ENCODE measurements around the gene HEG1. TPM values are rescaled to one million over a fixed set of nuclear protein-coding genes. Genes with fewer than 3 reads are reported as not detected.

Gene HEG1
- total RNA-seq, 2 donors from 2014 or later: 9.8 to 13.9 TPM

DNA sequence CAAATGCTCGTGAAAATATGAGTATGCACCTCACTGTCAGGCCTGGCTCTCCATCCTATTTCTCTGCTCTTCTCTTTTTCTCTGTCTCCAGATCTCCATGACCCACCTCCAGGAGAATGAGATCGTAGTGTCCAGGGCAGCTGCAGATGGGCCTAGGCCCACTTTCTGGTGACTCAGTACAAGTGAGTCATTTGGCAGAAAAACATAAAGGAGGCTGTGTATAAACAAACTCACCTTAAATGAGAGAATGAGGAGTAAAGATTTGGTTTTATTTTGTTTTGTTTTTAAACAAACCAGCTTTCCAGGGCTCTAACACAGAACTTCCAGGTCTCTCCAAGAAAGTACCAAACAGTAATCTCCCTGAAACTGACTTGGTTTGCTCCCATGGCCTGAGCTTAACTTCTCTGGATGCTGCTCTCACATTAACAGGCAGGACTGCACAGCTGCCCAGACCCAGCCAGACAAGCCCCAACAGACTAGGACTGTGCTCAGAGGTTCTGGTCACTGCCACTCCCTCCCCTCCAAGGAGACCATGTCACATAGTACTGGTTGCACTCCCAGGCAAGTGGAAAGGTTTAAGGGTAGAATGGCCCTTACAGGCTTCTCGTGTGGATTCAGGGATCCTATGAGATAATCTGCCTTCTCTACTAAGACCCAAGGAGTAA, 1.5 kb upstream of the HEG1 start:
- DNase-seq (ENCODE audit: low spot score in 2 of 2) (no peak), ATAC-seq (no peak)
- Mint-ChIP-seq H3K9me3 (no peaks in the 10 kb centered on the region), H3K36me3 (peaks cover 5 to 14% of the 10 kb centered on the region in 2 donors), H3K27ac (no peak overlapping the region)

- ATAC-seq (peak in 1 of 2 donors; percentile 10), DNase-seq (ENCODE audit: low spot score in 2 of 2) (peak in 1 of 2 donors; percentile 33)
These were observed 375 bp downstream of the HEG1 start for GRCh38 chr3:125055331-125055912.

DNA sequence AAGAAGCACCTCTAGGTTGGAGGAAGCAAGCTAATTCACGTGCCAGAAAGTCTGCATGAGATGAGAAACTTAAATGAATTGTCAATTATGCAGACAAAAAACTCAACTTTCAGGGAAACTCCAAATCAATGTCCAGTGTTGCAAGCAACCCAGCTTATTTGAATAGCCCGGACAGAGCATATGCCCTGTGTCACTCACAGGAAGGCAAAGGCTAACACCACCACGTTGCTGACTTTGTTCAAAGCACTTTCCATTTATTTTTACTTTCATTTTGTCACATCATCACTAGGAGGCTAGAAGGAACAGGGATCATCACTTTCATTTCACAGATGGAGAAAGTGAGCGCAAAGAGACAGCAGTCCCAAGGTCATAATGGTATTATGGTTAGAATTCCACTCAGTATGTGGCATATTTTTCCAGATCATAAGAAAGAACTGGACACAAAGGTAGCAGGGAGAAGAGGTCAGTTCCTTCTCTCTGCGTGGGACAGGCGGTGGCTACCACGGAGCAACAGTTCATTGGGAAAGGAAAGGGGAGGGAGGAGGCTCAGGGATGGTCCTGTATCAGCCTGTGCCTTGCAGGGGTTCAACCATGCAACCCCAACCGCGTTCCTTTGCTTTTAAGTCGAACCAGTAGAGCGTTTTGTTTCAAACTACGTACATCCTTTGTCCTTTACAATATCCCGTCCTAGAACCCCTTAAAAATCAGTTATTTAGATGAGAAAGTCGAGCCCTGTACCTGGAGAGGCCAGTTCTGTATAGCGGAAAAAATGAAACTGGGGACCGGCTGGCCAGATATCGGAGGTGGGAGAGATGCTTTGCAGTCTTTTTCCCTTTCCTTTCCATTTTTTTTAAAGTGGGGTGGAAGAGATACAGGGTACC, 1.1 kb downstream of the HEG1 start:
- H3K9me3 Mint-ChIP-seq: no peaks in the 10 kb centered on the region
- H3K27ac Mint-ChIP-seq: peak overlapping the region; percentile 70 to 80
- peak in 1 of 2 donors; percentile 36 for ATAC-seq
- H3K36me3 Mint-ChIP-seq: peaks cover 13 to 19% of the 10 kb centered on the region in 2 donors
- DNase-seq (ENCODE audit: low spot score in 2 of 2): no peak

More at GRCh38 chr3:125055331-125055912, 375 bp downstream of the HEG1 start:
- H3K9me3 Mint-ChIP-seq: no peaks in the 10 kb centered on the region
- peak overlapping the region; percentile 70 to 80 for H3K27ac Mint-ChIP-seq
- peaks cover 10 to 18% of the 10 kb centered on the region in 2 donors for H3K36me3 Mint-ChIP-seq

DNA sequence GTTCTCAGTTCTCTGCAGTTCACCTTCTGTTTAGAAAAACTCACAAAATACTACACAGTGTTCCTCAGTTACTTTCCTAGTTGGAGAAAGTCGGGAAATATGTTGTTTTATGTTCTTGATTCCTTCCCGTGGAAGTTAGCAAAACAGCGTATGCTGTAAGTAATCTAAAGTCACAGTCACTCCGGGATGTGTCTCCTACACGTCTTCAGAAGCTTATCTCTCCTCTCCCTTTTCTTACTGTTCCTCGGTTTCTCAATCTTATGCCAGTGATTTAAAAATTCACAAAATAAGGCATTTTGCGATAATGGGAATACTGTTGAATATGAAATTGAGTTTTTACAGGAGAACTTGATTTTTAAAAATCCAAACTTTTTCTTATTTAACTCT, 1.7 kb downstream of the HEG1 start:
- H3K9me3 Mint-ChIP-seq: no peaks in the 10 kb centered on the region
- peak overlapping the region in 1 of 2 donors; percentile 80 for H3K27ac Mint-ChIP-seq
- ATAC-seq (no peak), DNase-seq (ENCODE audit: low spot score in 2 of 2) (no peak)
- peaks cover 18 to 19% of the 10 kb centered on the region in 2 donors for H3K36me3 Mint-ChIP-seq

- H3K36me3 Mint-ChIP-seq: peaks cover 18 to 19% of the 10 kb centered on the region in 2 donors
- ATAC-seq: no peak
- no peaks in the 10 kb centered on the region for H3K9me3 Mint-ChIP-seq
- H3K27ac Mint-ChIP-seq: no peak overlapping the region
- no peak for DNase-seq (ENCODE audit: low spot score in 2 of 2)
These were observed 2.5 kb downstream of the HEG1 start for GRCh38 chr3:125053304-125053699.

DNA sequence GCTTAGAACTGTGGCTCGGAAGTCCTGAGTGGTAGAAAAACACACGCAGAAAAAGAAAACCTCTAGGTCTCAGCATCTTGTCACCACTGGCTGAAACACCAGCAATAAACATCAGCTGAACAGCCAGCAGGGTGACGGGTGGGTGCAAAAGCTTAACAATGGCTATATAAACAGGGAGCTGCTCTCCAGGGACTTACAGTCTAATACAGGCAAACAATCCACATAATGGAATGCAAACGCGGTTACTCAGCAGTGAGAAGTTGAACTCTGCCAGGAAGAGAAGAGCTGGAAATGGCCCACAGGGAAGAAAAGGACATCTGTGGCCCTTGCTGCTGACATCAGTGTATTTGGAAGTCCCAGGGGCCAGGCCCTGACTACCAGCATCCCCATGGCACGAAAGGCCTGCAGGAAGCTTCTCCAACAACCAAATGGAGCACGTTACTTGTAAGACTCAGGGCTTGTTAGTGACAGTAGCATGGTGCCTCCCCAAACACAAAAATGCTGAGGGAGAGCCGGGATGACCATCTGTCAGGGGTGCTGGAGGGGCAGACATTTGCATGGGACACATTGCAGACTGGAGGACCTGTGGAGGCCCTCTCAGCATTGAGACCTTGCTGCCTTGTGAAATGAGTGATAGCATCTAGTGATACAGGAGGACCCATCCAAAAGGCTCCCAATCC, 3.0 kb downstream of the HEG1 start:
- H3K27ac Mint-ChIP-seq: peak overlapping the region in 1 of 2 donors; percentile 17
- DNase-seq (ENCODE audit: low spot score in 2 of 2): no peak
- no peaks in the 10 kb centered on the region for H3K9me3 Mint-ChIP-seq
- H3K36me3 Mint-ChIP-seq: peaks cover 18 to 19% of the 10 kb centered on the region in 2 donors
- no peak for ATAC-seq

DNA sequence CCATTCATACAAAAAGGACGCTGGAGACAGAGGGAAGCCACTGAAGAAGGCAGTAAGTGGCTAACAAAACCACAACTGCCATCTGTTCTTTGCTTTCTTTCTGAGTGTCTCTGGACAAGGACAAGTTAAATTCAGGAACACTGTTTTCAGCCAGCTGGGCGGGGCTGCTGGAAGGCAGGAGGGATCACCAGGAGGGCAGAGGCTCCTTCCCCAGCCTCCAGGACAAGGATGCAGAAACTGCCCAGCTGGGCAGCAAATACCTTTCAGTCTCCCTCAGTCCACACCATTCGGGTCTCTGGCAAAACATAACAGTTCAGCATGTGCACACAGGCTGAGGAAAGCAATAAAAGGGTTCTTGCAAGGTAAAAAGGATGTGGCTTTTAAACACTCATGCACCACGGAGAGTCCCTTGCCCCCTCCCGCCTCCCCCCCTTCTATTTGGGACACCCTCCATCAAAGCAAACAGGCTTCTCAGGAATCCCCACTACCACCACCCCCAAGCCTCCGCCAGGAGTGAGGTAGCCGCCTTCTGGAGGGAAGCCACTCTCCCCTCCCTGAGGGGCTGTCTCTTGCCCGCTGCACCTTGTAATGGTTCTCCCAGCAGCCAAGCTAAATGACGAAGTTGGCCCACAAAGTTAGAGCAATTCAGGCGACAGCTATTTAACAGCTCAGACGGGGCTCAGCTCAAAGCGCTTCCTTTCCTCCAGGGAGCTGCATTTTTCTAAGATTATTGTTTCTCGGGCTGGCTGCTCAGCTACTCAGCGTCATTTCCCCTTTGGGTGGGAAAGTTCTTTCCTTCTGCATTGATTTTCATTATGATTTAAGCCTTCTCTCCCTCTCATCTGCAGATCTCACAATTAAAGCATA, 3.8 kb downstream of the HEG1 start:
- Mint-ChIP-seq H3K9me3 (no peaks in the 10 kb centered on the region), H3K27ac (peak overlapping the region in 1 of 2 donors; percentile 45), H3K36me3 (peaks cover 18 to 19% of the 10 kb centered on the region in 2 donors)
- peak; percentile 70 to 73 for ATAC-seq
- peak; percentile 51 to 82 for DNase-seq (ENCODE audit: low spot score in 2 of 2)

- ATAC-seq (no peak), DNase-seq (ENCODE audit: low spot score in 2 of 2) (no peak)
- Mint-ChIP-seq H3K27ac (peak overlapping the region in 1 of 2 donors; percentile 45), H3K9me3 (no peaks in the 10 kb centered on the region), H3K36me3 (peaks cover 18 to 19% of the 10 kb centered on the region in 2 donors)
These were observed 4.6 kb downstream of the HEG1 start for GRCh38 chr3:125051205-125051604.

DNA sequence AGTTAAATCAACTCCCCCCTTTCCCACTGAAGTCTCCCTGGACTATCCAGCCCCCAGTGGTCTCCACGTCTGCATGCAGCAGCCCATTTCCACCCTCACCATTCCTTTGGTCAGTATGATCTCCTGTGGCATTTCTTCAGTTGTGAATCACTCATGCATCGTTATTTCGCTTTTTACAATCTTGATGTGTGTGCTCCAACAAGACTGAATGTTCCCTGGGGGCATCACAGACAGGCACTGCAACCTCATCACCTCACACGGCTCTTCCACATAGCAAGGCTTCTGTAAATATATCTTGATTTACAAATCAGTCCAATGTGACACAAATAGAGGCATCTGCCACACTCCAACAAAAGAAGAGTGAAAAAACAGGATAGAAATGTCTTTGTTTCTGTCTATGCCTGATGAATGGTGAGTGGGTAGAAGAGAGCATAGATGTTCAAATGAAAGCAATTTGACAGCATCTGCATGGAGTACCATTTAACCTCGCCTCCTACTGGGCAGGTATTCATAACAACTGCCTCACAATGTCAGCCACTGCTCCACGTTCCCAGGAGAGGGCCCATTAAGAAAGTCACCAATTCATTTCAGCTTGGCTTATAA, 5.2 kb downstream of the HEG1 start:
- H3K9me3 Mint-ChIP-seq: no peaks in the 10 kb centered on the region
- ATAC-seq (no peak), DNase-seq (ENCODE audit: low spot score in 2 of 2) (no peak)
- peaks cover 18 to 19% of the 10 kb centered on the region in 2 donors for H3K36me3 Mint-ChIP-seq
- H3K27ac Mint-ChIP-seq: no peak overlapping the region

DNA sequence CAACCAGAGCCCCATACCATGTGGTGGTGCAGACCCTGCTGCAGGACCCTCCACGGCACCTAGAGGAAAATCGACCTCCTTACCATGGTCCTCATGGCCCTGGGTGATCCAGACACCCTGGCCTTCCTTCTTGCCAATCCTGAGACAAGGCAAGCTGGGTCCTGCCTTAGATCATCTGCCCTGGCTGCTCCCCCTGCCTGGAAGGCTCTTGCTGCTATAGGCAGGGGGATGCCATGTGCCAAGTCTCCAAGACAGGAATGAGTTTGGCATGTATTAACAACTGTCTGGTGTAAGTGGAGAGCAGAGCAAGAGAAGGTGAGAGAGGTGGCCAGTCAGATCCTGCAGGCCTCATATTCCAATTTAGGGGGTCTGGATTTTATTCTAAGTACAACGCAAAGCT, 7.5 kb downstream of the HEG1 start:
- H3K27ac Mint-ChIP-seq: no peak overlapping the region
- no peak for ATAC-seq
- DNase-seq (ENCODE audit: low spot score in 2 of 2): no peak

DNA sequence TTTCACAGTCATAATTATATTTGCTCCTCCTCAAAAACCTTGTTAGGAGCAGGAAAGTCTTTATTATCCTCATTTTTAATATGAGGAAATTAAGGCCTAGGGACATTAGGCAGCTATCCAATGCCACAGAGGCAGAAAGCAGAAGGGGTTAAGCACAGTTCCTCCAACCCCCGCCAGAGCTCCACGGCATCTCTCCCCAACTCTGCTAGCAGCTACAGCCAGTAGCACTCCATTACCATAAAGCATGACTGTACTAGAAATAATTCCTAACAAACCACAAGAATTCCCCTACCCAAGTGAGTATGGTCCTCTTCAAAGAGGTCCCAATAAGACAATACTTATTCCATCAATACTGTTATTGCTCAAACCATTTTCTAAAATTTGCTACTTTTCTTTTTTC, 9.8 kb downstream of the HEG1 start:
- H3K9me3 Mint-ChIP-seq: no peaks in the 10 kb centered on the region
- peaks cover 6 to 13% of the 10 kb centered on the region in 2 donors for H3K36me3 Mint-ChIP-seq
- H3K27ac Mint-ChIP-seq: no peak overlapping the region

More for the DNA sequence above, 7.5 kb downstream of the HEG1 start:
- H3K36me3 Mint-ChIP-seq: peaks cover 6 to 13% of the 10 kb centered on the region in 2 donors
- H3K9me3 Mint-ChIP-seq: no peaks in the 10 kb centered on the region

GRCh38 chr3:125045194-125045593, 10.6 kb downstream of the HEG1 start:
- no peak overlapping the region for H3K27ac Mint-ChIP-seq

More for the DNA sequence above, 9.8 kb downstream of the HEG1 start:
- DNase-seq (ENCODE audit: low spot score in 2 of 2) (no peak), ATAC-seq (no peak)

DNA sequence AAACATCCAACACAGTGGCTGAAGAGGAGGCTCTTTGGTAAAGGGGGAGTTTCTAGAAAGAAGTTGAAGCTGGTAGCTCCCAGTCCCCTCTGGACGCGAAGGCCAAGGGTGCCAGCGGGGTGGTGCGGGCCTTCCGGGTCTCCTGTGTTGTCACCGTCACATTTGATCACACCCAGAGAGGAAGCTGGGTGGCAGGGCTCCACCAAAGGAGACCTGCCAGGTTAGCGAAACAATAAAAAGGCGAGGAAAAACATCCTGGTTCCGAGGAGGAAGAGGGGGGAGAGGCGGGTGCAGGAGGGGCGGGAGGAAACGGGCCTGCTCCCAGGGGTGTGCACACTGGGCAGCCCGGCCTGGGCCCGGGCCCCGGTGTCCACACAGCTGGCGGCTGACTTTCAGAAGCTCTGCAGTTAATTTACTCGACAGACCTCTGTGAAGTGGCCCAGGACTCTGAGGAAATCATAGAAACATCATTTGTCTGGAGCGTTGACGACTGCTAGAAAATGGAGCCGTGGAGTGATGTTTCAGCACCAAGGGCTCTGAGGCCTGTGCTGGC, 12.1 kb downstream of the HEG1 start:
- H3K9me3 Mint-ChIP-seq: no peaks in the 10 kb centered on the region

More at GRCh38 chr3:125045194-125045593, 10.6 kb downstream of the HEG1 start:
- Mint-ChIP-seq H3K9me3 (no peaks in the 10 kb centered on the region), H3K36me3 (peaks cover 0 to 6% of the 10 kb centered on the region in 2 donors)
- no peak for DNase-seq (ENCODE audit: low spot score in 2 of 2)
- ATAC-seq: no peak

GRCh38 chr3:125042725-125043406, 12.9 kb downstream of the HEG1 start:
- no peak for DNase-seq (ENCODE audit: low spot score in 2 of 2)
- Mint-ChIP-seq H3K36me3 (peaks cover 7 to 13% of the 10 kb centered on the region in 2 donors), H3K27ac (no peak overlapping the region), H3K9me3 (no peaks in the 10 kb centered on the region)
- no peak for ATAC-seq

More for the DNA sequence above, 12.1 kb downstream of the HEG1 start:
- peaks cover 5% of the 10 kb centered on the region in 2 donors for H3K36me3 Mint-ChIP-seq
- H3K27ac Mint-ChIP-seq: no peak overlapping the region
- DNase-seq (ENCODE audit: low spot score in 2 of 2): no peak
- ATAC-seq: no peak

Data from activated naive CD4-positive, alpha-beta T cell treated with anti-CD3 and anti-CD28 coated beads, Interleukin-2, amount 50 U/mL, for 72 hours (primary cell).